A549 treated with DMSO at 1 μM for 4 hours (cell line): ENCODE results near the gene HNRNPDL. TPM values are rescaled to one million over a fixed set of nuclear protein-coding genes. Genes with fewer than 3 reads are reported as not detected.

Source experiments
- total RNA-seq: library from RNA; stranded (reverse); fragments of 200-300 nt; extraction: Qiagen RNA extraction; gene quantifications from 5 replicates; pipeline ENCODE4 v1.2.3, GENCODE V29; 2022; ENCODE audit warnings: low read depth

HNRNPDL gene
- total RNA-seq: 202 to 381 TPM (median 270 TPM) in 5 replicates

DNA sequence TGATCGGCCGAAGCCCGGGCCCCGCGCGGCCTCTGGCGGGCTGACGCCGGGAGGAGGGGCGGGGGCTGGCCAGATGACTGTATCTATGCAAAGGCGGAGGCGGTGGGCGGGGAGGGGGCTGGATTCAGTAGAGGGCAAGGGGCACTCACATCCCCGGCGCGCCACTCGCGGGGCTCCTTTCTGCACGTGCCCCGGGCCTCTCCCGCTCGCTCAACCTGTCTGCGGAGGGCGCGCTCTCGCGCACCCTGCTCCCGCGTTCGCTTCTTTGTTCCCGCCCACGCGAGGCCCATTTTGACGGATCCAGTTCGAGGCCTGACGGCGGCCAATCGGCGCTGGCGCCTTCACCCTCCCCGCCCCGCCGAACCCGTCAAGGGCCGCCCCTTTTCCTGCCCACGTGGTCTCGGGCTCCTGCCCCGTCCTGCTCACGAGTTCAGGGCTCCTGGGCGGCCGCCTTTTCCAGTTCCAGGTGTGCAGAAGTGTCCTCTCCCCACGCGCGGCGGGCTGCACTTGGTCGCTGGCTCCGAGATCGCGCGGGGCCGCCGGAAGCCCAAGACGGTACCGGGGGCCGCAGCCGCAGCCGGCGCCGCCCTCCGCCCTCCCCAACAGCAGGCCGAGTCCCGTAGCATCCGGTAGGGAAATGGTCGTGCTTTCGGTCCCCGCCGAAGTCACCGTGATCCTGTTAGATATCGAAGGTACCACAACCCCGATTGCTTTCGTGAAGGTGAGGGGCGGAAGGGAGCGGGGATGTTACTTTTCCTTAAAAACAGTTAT, at the start of gene HNRNPDL, which contains the start of gene ENOPH1:
Gene HNRNPDL, minus strand, starts transcription at position 270 of the 771 bp plus-strand sequence. CDS start 772 bp downstream, outside the sequence.
Gene ENOPH1, plus strand, starts transcription at position 398 of the 771 bp plus-strand sequence. Its CDS starts 240 bp downstream, at position 638.

DNA sequence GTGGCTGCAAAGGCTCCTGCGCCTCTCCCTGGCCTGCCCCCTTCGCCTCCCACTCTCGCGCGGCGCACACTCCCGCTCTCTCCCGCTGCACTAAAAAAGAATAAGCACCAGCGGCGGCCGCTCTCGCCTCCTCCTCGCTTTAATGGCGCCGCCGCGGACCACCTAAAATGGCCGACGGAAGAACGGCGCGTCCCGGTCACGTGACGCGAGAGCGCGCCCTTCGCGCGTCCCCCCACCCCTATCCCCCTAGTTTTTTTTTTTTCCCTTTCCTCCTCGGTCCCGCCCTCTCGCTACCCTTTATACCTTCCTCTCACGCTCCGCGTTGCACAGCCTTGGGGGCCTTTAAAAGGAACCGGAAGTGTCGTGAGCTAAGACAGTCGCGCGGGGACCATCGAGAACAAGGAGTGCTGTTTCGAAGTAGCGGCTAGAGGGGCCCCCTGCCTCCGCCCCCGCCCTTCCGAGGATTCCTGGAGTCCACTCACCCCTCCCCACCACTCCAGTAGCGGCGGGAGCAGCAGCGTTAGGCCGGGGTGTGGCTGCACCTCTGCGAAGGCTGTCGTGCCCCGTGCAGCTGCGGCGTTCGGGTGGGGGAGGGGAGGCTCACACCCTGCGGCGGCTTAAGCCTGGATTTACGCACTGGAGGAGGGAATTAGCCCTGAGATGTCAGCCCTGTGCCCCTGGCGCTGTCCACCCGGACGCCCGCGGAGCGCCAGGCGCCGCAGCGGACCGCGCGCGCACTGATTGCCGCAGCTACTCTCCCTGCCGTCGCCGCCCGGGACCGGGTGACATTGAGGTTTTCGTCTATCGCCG, 56.2 kb downstream of the HNRNPDL start, which contains the start of gene HNRNPD:
Gene HNRNPD, minus strand, starts transcription at position 176 of the 810 bp plus-strand sequence. CDS start 313 bp downstream, outside the sequence.

Other genes starting within 250 kb of the HNRNPDL start
- 232 to 335 TPM (median 248 TPM) in 5 replicates for gene HNRNPD, start 56.5 kb downstream of the HNRNPDL start, total RNA-seq
- gene ENOPH1, start 128 bp upstream of the HNRNPDL start, total RNA-seq: 29.6 to 35.8 TPM (median 32.9 TPM) in 5 replicates
- gene TMEM150C, start 131.5 kb upstream of the HNRNPDL start, total RNA-seq: 0.75 to 1.6 TPM (median 0.89 TPM) in 5 replicates